HL-60 (cell line): ENCODE results near the gene MYBPHL.

Experiments
- CTCF ChIP-seq: IDR thresholded peaks from one replicate; pipeline ENCODE4 v1.5.1; 2011; ENCODE audit warnings: low read length, control low read depth, inconsistent platforms; ENCODE audit not compliant: insufficient read depth
- GABPA ChIP-seq: IDR thresholded peaks from 2 replicates; pipeline ENCODE4 v1.6.1; 2012; ENCODE audit warnings: low read depth
- POLR2AphosphoS5 ChIP-seq: IDR thresholded peaks from 2 replicates; pipeline ENCODE4 v1.6.1; 2012; ENCODE audit warnings: low read depth

- TF ChIP-seq CTCF (no peak), POLR2AphosphoS5 (no peak), GABPA (no peak)
These were observed 12.3 kb downstream of the MYBPHL start for GRCh38 chr1:109294481-109294880.
